GM18508 (cell line): Measurements from ENCODE around the gene FBXL4.

Experiments
- ATAC-seq: cut with Tn5 transposase; IDR thresholded peaks from one replicate; pipeline ENCODE4 v1.9.1; 2021; ENCODE audit warnings: moderate number of reproducible peaks; ENCODE audit not compliant: insufficient read depth, unreplicated experiment

FBXL4 gene

GRCh38 chr6:98947411-98948292 lies at the start of gene FBXL4:
FBXL4 (minus strand) TSS chr6:98947946; CDS start chr6:98926988, 20,958 bp downstream.
- peak; percentile 42 for ATAC-seq

- ATAC-seq: no peak
Measured at GRCh38 chr6:98995116-98995515, 47.4 kb upstream of the FBXL4 start.

GRCh38 chr6:98992535-98992934 lies 44.8 kb upstream of the FBXL4 start:
- ATAC-seq: no peak

GRCh38 chr6:98986071-98986615 lies 38.4 kb upstream of the FBXL4 start:
- no peak for ATAC-seq

GRCh38 chr6:98985391-98985790 lies 37.6 kb upstream of the FBXL4 start:
- no peak for ATAC-seq

GRCh38 chr6:98984121-98984520 lies 36.4 kb upstream of the FBXL4 start:
- ATAC-seq: no peak

GRCh38 chr6:98981473-98981872 lies 33.7 kb upstream of the FBXL4 start:
- no peak for ATAC-seq

- ATAC-seq: no peak
Measured at GRCh38 chr6:98980819-98981218, 33.1 kb upstream of the FBXL4 start.

- no peak for ATAC-seq
Measured at GRCh38 chr6:98977671-98978292, 30.0 kb upstream of the FBXL4 start.

GRCh38 chr6:98976674-98977385 lies 29.1 kb upstream of the FBXL4 start:
- no peak for ATAC-seq

GRCh38 chr6:98975421-98975820 lies 27.7 kb upstream of the FBXL4 start:
- ATAC-seq: no peak

GRCh38 chr6:98974309-98974708 lies 26.6 kb upstream of the FBXL4 start:
- ATAC-seq: no peak

- ATAC-seq: no peak
Measured at GRCh38 chr6:98973571-98973970, 25.8 kb upstream of the FBXL4 start.

GRCh38 chr6:98971303-98971702 lies 23.6 kb upstream of the FBXL4 start:
- no peak for ATAC-seq

- no peak for ATAC-seq
Measured at GRCh38 chr6:98970469-98970868, 22.7 kb upstream of the FBXL4 start.

GRCh38 chr6:98967616-98968015 lies 19.9 kb upstream of the FBXL4 start:
- no peak for ATAC-seq

GRCh38 chr6:98959631-98960030 lies 11.9 kb upstream of the FBXL4 start:
- no peak for ATAC-seq

- no peak for ATAC-seq
Measured at GRCh38 chr6:98958776-98959175, 11.0 kb upstream of the FBXL4 start.

GRCh38 chr6:98957450-98957849 lies 9.7 kb upstream of the FBXL4 start:
- no peak for ATAC-seq

- no peak for ATAC-seq
Measured at GRCh38 chr6:98949589-98949988, 1.8 kb upstream of the FBXL4 start.

GRCh38 chr6:98946879-98947410 lies 801 bp downstream of the FBXL4 start:
- ATAC-seq: peak; percentile 17
